Heart left ventricle (tissue), 13 donors: Measurements from ENCODE around the gene SIVA1.
A peak's percentile ranks its signal among the peaks of the same experiment; 100 is the strongest.

Experiments used
- CTCF ChIP-seq, 12 donors: fragments of 200-600 bp; sonication (generic) in 4 of 12; IDR thresholded peaks; one replicate each; pipeline versions ENCODE4 v1.5.0 to v1.8.0; 2018 to 2022; ENCODE audit warnings: antibody characterized with exemption in 12 of 12, mild to moderate bottlenecking in 5 of 12
- POLR2A ChIP-seq, 2 donors: fragments of 450-650 bp; IDR thresholded peaks; one replicate each; pipeline ENCODE4 v1.6.1; 2017; ENCODE audit warnings: antibody characterized with exemption in 2 of 2, mild to moderate bottlenecking in 2 of 2, moderate library complexity in 2 of 2
- donor health status: ischemic (EF 13 %, LVEDD 7.1; RV severe dilation, severe dysfunction).
- donor health status: DM: no; HTN: yes; CAD: no.
- donor health status: DM: no; HTN: no; CAD: no.
- donor health status: ischemic (EF 25% LVEDD 6.9; RV normal size, moderate dysfunction).
- donor health status: ischemic (EF 25% LVEDD 5.7; RV mildly dilated, moderate dysfunction).
- donor health status: ischemic (EF 35%, LVEDD 5.7; RV mildly dilated, moderate dysfunction).
- donor health status: nonischemic (EF 11% LVEDD 7.7; RV severe dilation, severe dysfunction).
- donor health status: DM: yes; HTN: yes; CAD: no.
- donor health status: PGD.
- donor health status: ischemic (EF 29% LVEDD 5.4; RV normal size, mild dysfunction).
- donor health status: nonischemic (EF 23%, LVEDD 6.1; RV moderate dilation, normal function).

DNA sequence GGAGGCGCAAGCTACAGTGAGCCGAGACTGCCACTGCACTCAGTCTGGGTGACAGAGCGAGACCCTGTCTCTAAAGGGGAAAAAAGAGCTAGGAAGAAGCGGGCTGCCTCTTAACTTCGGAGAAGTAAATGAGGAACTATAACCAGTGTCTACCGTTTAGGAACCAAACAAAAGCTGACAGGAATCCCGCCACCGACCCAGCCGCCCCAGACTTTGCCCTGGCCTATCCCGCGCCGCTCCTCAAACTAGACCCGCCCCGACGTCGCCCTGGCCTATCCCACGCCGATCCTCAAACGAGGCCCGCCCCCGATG lies 568 bp upstream of the SIVA1 start:
- TF ChIP-seq CTCF (IDR thresholded peaks at IDR 0.05), result no peak
- peak in 1 of 2 donors; percentile 27 for TF ChIP-seq POLR2A (IDR thresholded peaks at IDR 0.05)
